ENCODE measurements around the gene SUSD4.
"Not testable (repeated sequence)": the region's sequence is repeated elsewhere in the genome, so short reads cannot be mapped to it uniquely, and the experiment has no call there.

SUSD4 gene, protein sequence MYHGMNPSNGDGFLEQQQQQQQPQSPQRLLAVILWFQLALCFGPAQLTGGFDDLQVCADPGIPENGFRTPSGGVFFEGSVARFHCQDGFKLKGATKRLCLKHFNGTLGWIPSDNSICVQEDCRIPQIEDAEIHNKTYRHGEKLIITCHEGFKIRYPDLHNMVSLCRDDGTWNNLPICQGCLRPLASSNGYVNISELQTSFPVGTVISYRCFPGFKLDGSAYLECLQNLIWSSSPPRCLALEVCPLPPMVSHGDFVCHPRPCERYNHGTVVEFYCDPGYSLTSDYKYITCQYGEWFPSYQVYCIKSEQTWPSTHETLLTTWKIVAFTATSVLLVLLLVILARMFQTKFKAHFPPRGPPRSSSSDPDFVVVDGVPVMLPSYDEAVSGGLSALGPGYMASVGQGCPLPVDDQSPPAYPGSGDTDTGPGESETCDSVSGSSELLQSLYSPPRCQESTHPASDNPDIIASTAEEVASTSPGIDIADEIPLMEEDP

DNA sequence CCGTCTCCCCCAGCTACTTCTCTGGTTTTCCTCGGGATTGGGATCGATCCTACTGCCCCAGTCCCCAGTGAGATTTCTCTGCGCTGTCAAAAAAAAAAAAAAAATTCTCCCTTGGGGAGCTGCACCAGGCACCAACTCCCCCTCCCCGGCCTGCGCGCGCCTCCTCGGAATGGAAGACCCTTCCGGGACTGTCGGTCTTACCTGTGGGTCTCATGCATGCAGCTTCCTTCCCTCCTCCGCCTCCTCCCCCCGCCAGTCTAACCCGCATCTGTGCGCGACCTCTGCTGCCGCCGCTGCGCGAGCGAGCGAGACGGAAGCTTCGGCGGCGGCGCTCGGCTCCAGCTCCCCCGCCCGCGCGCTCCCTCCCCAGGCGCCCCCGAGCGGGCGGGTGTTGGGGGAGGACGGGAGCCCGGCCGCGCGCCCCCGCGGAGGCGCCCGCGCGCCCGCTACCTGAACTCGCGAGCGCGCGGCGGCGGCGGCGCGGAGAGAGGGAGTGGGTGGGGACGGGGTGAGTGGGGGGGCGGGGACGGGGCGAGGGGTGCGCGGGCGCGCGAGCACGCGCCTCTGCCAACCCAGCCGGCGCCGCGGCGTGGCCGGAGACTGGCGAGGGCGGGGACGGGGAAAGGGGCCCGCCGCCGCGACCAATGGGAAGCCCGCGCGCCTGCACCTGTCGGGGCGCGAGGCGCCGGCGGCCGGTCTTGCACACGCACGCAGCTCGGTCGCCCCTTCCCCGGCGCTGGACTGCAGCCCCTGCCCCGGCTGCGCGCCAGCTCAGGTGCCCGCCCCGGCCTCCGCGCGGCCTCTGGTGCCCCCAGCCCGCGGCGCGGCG is at the start of gene SUSD4:
SUSD4 (minus strand) TSS at position 321 of the 829 bp plus-strand sequence. CDS start 751 bp downstream, outside the sequence.
- peak; percentile 27 to 35 for DNase-seq (ENCODE audit: low read depth in 1 of 2, low spot score in 1 of 2)

- no peak for DNase-seq (ENCODE audit: low read depth in 1 of 2, low spot score in 1 of 2)
Observed at GRCh38 chr1:223413216-223413615, 49.2 kb upstream of the SUSD4 start.

- no peak for DNase-seq (ENCODE audit: low read depth in 1 of 2, low spot score in 1 of 2)
Observed at GRCh38 chr1:223411710-223412109, 47.7 kb upstream of the SUSD4 start.

DNA sequence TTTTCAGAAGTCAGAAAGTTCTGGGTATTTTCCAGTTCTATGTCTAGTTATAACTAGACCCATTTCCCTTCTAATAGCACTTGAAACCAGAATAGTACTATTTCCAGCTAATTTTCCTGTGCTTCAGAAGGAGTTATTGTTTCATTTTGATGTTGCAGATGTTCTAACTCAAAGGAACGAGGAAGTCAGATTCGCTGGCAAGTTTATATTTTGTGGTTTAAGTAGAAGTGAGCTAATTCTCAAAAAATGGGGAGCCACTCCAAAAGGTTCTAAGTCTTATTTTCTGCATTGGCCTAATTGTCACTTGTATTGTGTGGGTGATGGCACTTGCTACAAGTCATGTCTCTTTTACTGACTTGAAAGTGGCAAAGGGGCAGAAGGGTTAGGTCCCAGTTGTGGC is 47.3 kb upstream of the SUSD4 start:
- DNase-seq (ENCODE audit: low read depth in 1 of 2, low spot score in 1 of 2) = no peak

GRCh38 chr1:223410036-223410435 is 46.1 kb upstream of the SUSD4 start:
- no peak for DNase-seq (ENCODE audit: low read depth in 1 of 2, low spot score in 1 of 2)

GRCh38 chr1:223405507-223405906 is 41.5 kb upstream of the SUSD4 start:
- no peak for DNase-seq (ENCODE audit: low read depth in 1 of 2, low spot score in 1 of 2)

DNA sequence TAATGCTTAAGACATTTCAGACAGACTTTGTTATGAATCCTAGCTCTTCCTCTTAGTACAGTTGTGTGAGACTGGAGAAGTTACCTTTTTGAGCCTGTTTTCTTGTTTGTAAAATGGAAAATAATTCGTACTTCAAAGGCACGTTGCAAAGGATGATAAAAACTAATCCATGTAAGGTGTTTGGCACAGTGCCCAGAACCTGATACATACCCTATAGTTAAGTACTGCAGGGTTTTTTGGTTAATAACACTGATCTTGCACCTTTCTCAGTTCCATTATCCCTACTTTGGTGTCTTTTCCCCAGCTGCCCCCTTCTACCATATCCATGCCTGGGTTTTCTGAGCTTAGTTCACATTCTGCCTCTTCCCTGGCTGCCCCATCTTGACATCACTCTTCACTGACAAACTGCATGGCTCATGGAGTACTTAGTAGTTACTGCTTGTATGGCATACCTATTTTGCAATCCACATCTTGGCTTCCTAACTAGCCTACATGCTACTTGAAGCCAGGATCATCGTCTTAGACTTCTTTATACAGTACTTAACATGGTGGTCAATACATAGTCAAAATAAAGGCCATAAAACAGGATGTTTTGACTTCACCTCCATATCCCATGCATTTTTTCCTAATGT is 39.3 kb upstream of the SUSD4 start:
- no peak for DNase-seq (ENCODE audit: low read depth in 1 of 2, low spot score in 1 of 2)

GRCh38 chr1:223402790-223403142 is 38.8 kb upstream of the SUSD4 start:
- no peak for DNase-seq (ENCODE audit: low read depth in 1 of 2, low spot score in 1 of 2)

- DNase-seq (ENCODE audit: low read depth in 1 of 2, low spot score in 1 of 2) = peak in 1 of 2 donors; percentile 21
Observed at GRCh38 chr1:223401873-223402789, 38.2 kb upstream of the SUSD4 start.

- not testable (repeated sequence) for DNase-seq (ENCODE audit: low read depth in 1 of 2, low spot score in 1 of 2)
Observed at GRCh38 chr1:223399393-223399792, 35.4 kb upstream of the SUSD4 start.

- no peak for DNase-seq (ENCODE audit: low read depth in 1 of 2, low spot score in 1 of 2)
Observed at GRCh38 chr1:223394706-223395105, 30.7 kb upstream of the SUSD4 start.

DNA sequence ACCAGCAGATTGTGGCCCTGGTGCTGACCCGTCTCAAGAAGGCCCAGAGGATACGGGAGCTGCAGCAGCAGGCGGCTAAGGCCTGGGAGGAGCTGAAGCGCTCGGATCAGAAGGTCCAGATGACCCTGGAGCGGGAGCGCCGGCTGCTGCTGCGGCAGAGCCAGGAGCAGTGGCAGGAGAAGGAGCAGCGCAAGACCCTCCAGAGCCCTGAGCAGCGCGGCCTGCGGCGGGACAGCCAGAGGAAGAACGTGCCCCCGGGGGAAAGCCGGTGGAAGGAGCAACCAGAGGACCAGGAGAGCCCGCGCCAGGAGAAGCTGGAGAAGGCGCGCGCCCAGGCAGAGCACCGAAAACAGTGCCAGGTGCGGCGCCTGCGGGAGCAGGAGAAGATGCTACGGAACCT is 30.3 kb upstream of the SUSD4 start:
- DNase-seq (ENCODE audit: low read depth in 1 of 2, low spot score in 1 of 2) = no peak

GRCh38 chr1:223393275-223394214 is 29.6 kb upstream of the SUSD4 start, which contains the start of gene CCDC185:
Gene CCDC185, plus strand, starts transcription at chr1:223393415. Its CDS starts 61 bp downstream, at chr1:223393476.
- no peak for DNase-seq (ENCODE audit: low read depth in 1 of 2, low spot score in 1 of 2)

GRCh38 chr1:223390618-223391017 is 26.6 kb upstream of the SUSD4 start:
- DNase-seq (ENCODE audit: low read depth in 1 of 2, low spot score in 1 of 2) = no peak

GRCh38 chr1:223386013-223386412 is 22.0 kb upstream of the SUSD4 start:
- no peak for DNase-seq (ENCODE audit: low read depth in 1 of 2, low spot score in 1 of 2)

DNA sequence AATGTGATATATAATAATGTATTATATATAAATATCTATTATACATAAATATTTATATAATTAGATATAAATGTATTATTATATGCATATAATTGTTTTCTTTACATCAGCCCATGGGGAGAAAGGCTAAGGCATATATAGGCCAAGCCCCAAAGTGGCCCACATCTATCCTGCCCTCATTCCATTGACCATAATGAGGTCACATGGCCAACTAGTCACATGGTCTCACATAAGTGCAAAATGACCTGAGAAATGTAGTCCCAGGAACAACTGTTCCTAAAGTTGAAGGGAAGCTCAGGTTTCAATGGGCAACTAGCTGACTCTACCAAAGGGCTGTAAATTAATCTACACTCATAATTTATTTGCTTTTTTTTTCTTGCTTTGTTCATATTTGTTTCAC is 14.8 kb upstream of the SUSD4 start:
- DNase-seq (ENCODE audit: low read depth in 1 of 2, low spot score in 1 of 2) = no peak

- DNase-seq (ENCODE audit: low read depth in 1 of 2, low spot score in 1 of 2) = no peak
Observed at GRCh38 chr1:223374064-223374610, 10.2 kb upstream of the SUSD4 start.

GRCh38 chr1:223364685-223365382 is 858 bp upstream of the SUSD4 start:
- peak in 1 of 2 donors; percentile 3 for DNase-seq (ENCODE audit: low read depth in 1 of 2, low spot score in 1 of 2)
